K562 (cell line): ENCODE data around the gene LRMDA. TPM values are rescaled to one million over a fixed set of nuclear protein-coding genes. Genes with fewer than 3 reads are reported as not detected.

Experiments
- ATAC-seq: fragments of 200-7000 bp; cut with Tn5 transposase; 3 replicates; pipeline ENCODE4 v1.9.1; 2020; ENCODE audit warnings: moderate library complexity
- BruUV-seq: library from RNA; stranded (reverse); fragments of 400-500 nt; replicated peaks from 2 replicates; lab custom pipeline; 2021; lab: Mats Ljungman, UMichigan
- CTCF ChIA-PET: fragments of 300-600 bp; formaldehyde crosslinking; extraction: SDS; loops from one replicate; lab custom pipeline; 2021; ENCODE audit warnings: low intra/inter-chr PET ratio; lab: Yijun Ruan, JAX
- POLR2A ChIA-PET: fragments of 300-600, 350-650 bp; sonication (Branson Sonifier 250); formaldehyde crosslinking; extraction: SDS; loops from one replicate; lab custom pipeline; 2021; ENCODE audit warnings: antibody characterized with exemption, inconsistent platforms; lab: Yijun Ruan, JAX
- DNase-seq, 4 experiments: peaks; one replicate each; pipeline versions ENCODE4 v3.0.0 to v3.0.0-alpha.2; 2011 to 2018; ENCODE audit warnings: low spot score in 3 of 4, mixed read lengths in 3 of 4; ENCODE audit errors: extremely low read depth in 1 of 4
- FAIRE-seq: peaks from 2 replicates; lab custom pipeline; 2011; peaks lifted over from hg19 to GRCh38; lab: Jason Lieb, UNC
- H2AFZ ChIP-seq: 2 replicates; pipeline ENCODE4 v1.6.0; 2011; ENCODE audit warnings: low read depth, low read length, control low read depth, inconsistent platforms
- H3K27ac ChIP-seq: fragments of 200-600 bp; 3 replicates; pipeline ENCODE4 v1.8.0; 2011; ENCODE audit warnings: low read depth, mild to moderate bottlenecking, control low read depth, inconsistent platforms, low read length, moderate library complexity, mixed read lengths; ENCODE audit errors: extremely low read depth
- H3K27me3 ChIP-seq, 2 experiments: fragments of 300-600 bp in 1 of 2; 2 replicates in 1 of 2; 3 replicates in 1 of 2; pipeline versions ENCODE4 v1.6.0 to v1.8.0; 2011; ENCODE audit warnings: inconsistent platforms in 2 of 2, low read length in 2 of 2, mild to moderate bottlenecking in 1 of 2, mixed read lengths in 1 of 2, moderate library complexity in 1 of 2; ENCODE audit not compliant: control insufficient read depth in 2 of 2, insufficient read depth in 2 of 2
- H3K36me3 ChIP-seq: fragments of 300-600 bp; 3 replicates; pipeline ENCODE4 v1.8.0; 2011; ENCODE audit warnings: mild to moderate bottlenecking, low read length, inconsistent platforms; ENCODE audit not compliant: control insufficient read depth, insufficient read depth
- H3K4me1 ChIP-seq, 2 experiments: fragments of 200-600 bp in 1 of 2; replicated peaks in 1 of 2; 2 replicates in 1 of 2; 3 replicates in 1 of 2; pipeline versions ENCODE4 v1.5.1 to v1.8.0; 2011; ENCODE audit warnings: inconsistent platforms in 2 of 2, low read length in 2 of 2, mild to moderate bottlenecking in 1 of 2, mixed read lengths in 1 of 2, moderate library complexity in 1 of 2; ENCODE audit not compliant: control insufficient read depth in 2 of 2, insufficient read depth in 2 of 2
- H3K4me2 ChIP-seq: 2 replicates; pipeline ENCODE4 v1.6.1; 2011; ENCODE audit warnings: low read length, control low read depth, inconsistent platforms, mixed read lengths; ENCODE audit not compliant: insufficient read depth
- H3K4me3 ChIP-seq: fragments of 200-600 bp; sonication (generic), shearing (Covaris generic); 2 replicates; pipeline ENCODE4 v1.5.1; 2016; ENCODE audit warnings: control low read depth, inconsistent platforms
- H3K79me2 ChIP-seq: fragments of 200-600 bp; 3 replicates; pipeline ENCODE4 v1.8.0; 2011; ENCODE audit warnings: low read length, inconsistent platforms; ENCODE audit not compliant: control insufficient read depth, insufficient read depth
- H3K9ac ChIP-seq, 2 experiments: 2 replicates each; pipeline versions ENCODE4 v1.6.0 to v1.6.1; 2011; ENCODE audit warnings: low read depth in 2 of 2, low read length in 2 of 2, control low read depth in 1 of 2, inconsistent platforms in 1 of 2, mild to moderate bottlenecking in 1 of 2, mixed read lengths in 1 of 2; ENCODE audit not compliant: insufficient read depth in 1 of 2
- H3K9me1 ChIP-seq: one replicate; pipeline ENCODE4 v1.6.0; 2011; ENCODE audit warnings: inconsistent platforms, mild to moderate bottlenecking, low read length, moderate library complexity; ENCODE audit not compliant: control insufficient read depth, insufficient read depth
- H3K9me3 ChIP-seq: replicated peaks from 2 replicates; pipeline ENCODE4 v1.5.1; 2011; ENCODE audit warnings: low read depth, low read length, inconsistent platforms; ENCODE audit not compliant: control insufficient read depth, insufficient read depth
- H4K20me1 ChIP-seq: replicated peaks from 2 replicates; pipeline ENCODE4 v1.6.1; 2011; ENCODE audit warnings: low read length, inconsistent platforms, mixed read lengths; ENCODE audit not compliant: control insufficient read depth, insufficient read depth
- FOXJ3 ChIP-seq: sonication (generic); formaldehyde crosslinking; IDR thresholded peaks from 2 replicates; pipeline ENCODE4 v1.4.0; 2020; ENCODE audit warnings: mild to moderate bottlenecking, missing genetic modification reagents
- KLF1 ChIP-seq: fragments of 450-650 bp; IDR thresholded peaks from 2 replicates; pipeline ENCODE4 v1.6.1; 2016; ENCODE audit warnings: missing genetic modification characterization, missing compliant biosample characterization
- MAFK ChIP-seq: IDR thresholded peaks from 2 replicates; pipeline ENCODE4 v1.6.1; 2011; ENCODE audit warnings: low read length, improper control_type of control experiment
- PCBP1 ChIP-seq: fragments of 200-400 bp; formaldehyde crosslinking; IDR thresholded peaks from 2 replicates; pipeline ENCODE4 v1.6.1; 2018; ENCODE audit warnings: mild to moderate bottlenecking, low read depth, low read length; ENCODE audit not compliant: poor library complexity, severe bottlenecking
- SMAD4 ChIP-seq: fragments of 250-450 bp; sonication (Bioruptor Pico); conservative IDR thresholded peaks from 2 replicates; pipeline ENCODE4 v1.8.0; 2021; ENCODE audit warnings: inconsistent platforms, mild to moderate bottlenecking, moderate library complexity
- SRF ChIP-seq, 2 experiments: fragments of 250-450, 450-650 bp in 1 of 2; sonication (Bioruptor Pico) in 1 of 2; sonication (generic) in 1 of 2; formaldehyde crosslinking; IDR thresholded peaks; 2 replicates each; pipeline versions ENCODE4 v1.5.0 to v1.5.1; 2020 to 2022; ENCODE audit warnings: mild to moderate bottlenecking in 1 of 2, missing genetic modification reagents in 1 of 2
- TGIF2 ChIP-seq: sonication (generic); formaldehyde crosslinking; IDR thresholded peaks from 2 replicates; pipeline ENCODE4 v1.8.1; 2022; ENCODE audit warnings: mild to moderate bottlenecking, missing genetic modification reagents, moderate library complexity
- ZNF140 ChIP-seq: fragments of 250-450 bp; sonication (Bioruptor Pico); IDR thresholded peaks from 2 replicates; pipeline ENCODE4 v1.8.0; 2021; ENCODE audit warnings: moderate library complexity, mild to moderate bottlenecking, inconsistent platforms
- ZNF253 ChIP-seq: fragments of 250-450 bp; sonication (Bioruptor Pico); conservative IDR thresholded peaks from 2 replicates; pipeline ENCODE4 v1.6.1; 2021; ENCODE audit warnings: mild to moderate bottlenecking
- WGBS: fragments of 100-300 bp; shearing (Covaris generic); methylation state at CpG from one replicate; pipeline ENCODE4 v1.1.6; 2016; ENCODE audit warnings: low coverage, mixed read lengths; ENCODE audit not compliant: insufficient coverage; ENCODE audit errors: missing lambda C conversion rate; 5-methylcytosine and 5-hydroxymethylcytosine counted together
- in situ Hi-C: fragments of 300-500 bp; cut with MboI; formaldehyde crosslinking; loops from 4 replicates; pipeline ENCODE4 v1.15.0; 2018; ENCODE audit warnings: inconsistent platforms, mixed read lengths
- intact Hi-C: fragments of 100-400 bp; cut with micrococcal nuclease; formaldehyde crosslinking; loops from 2 replicates; pipeline ENCODE4 v1.14.2; 2022
- polyA plus RNA-seq, 8 experiments: library from polyadenylated mRNA; depleted of rRNA in 4 of 8; stranded (reverse) in 5 of 8; unstranded in 3 of 8; fragments of >200 nt; fragmentation: Nextera tagmentation in 2 of 8; fragmentation: Illumina TruSeq in 1 of 8; extraction: Ambion mirVana in 2 of 8; extraction: Trizol in 1 of 8; gene quantifications; 2 replicates each; pipeline versions ENCODE4 v1.2.1 to v1.2.3, GENCODE V29; 2011 to 2014; ENCODE audit warnings: inconsistent platforms in 1 of 8, missing spikeins in 1 of 8
- total RNA-seq, 7 experiments: library from RNA; depleted of rRNA in 6 of 7; stranded (reverse); fragments of >200 nt in 6 of 7; fragmentation: Illumina TruSeq in 2 of 7; extraction: Trizol in 2 of 7; gene quantifications; 2 replicates each; pipeline versions ENCODE4 v1.2.1 to v1.2.3, GENCODE V29; 2011 to 2021; ENCODE audit warnings: low replicate concordance in 1 of 7
- TF ChIP-seq, protein P1 (sequence below): fragments of 450-650 bp; formaldehyde crosslinking; IDR thresholded peaks from 2 replicates; pipeline ENCODE4 v1.4.0; 2022; ENCODE audit warnings: missing genetic modification characterization
- TF ChIP-seq, protein P2 (sequence below): fragments of 450-650 bp; IDR thresholded peaks from 2 replicates; pipeline ENCODE4 v1.6.1; 2018; ENCODE audit warnings: mild to moderate bottlenecking, low read depth; ENCODE audit not compliant: partially characterized antibody
- TF ChIP-seq, protein P3 (sequence below): sonication (generic); formaldehyde crosslinking; IDR thresholded peaks from 2 replicates; pipeline ENCODE4 v1.8.0; 2022; ENCODE audit warnings: mild to moderate bottlenecking, missing genetic modification reagents
- TF ChIP-seq, protein P4 (sequence below): fragments of 250-450 bp; sonication (Bioruptor Pico); IDR thresholded peaks from 2 replicates; pipeline ENCODE4 v1.5.0; 2021; ENCODE audit warnings: mild to moderate bottlenecking, borderline replicate concordance

Gene LRMDA
- total and polyA plus RNA-seq, 9 of the 15 experiments (the other 6 are each of a cell fraction or from before 2014, with no cell fraction given): 0.25 TPM; not detected in 8

DNA sequence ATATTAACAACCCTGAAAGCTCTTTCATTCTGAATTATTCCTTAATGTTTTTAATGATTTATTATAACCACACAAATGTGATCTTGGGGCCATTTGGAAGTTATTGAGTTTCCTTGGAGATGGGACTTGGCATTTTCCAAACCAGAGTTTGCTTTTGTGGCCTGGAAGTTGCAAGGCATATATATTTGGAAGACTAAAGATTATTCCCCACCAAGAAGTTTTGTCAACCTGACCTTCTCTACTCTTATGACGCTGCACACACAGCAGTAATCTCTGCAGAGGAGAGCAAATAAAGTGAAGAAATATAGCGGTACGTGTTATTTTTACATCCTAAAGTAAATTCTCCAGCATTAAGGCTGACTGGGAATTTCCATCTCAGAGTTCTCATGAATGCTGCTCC is 397.0 kb downstream of the LRMDA start:
- H3K4me2 ChIP-seq: no peak overlapping the region
- H3K9me1 ChIP-seq: no peaks in the 10 kb centered on the region
- no peaks in the 10 kb centered on the region for H3K4me1 ChIP-seq
- H3K27me3 ChIP-seq: no peaks in the 10 kb centered on the region
- no peaks in the 10 kb centered on the region for H4K20me1 ChIP-seq
- CTCF ChIA-PET: no interaction called here
- no peaks in the 10 kb centered on the region for H3K36me3 ChIP-seq
- no peak overlapping the region for H2AFZ ChIP-seq
- no peaks in the 10 kb centered on the region for H3K9me3 ChIP-seq
- DNase-seq (no peak), ATAC-seq (no peak), FAIRE-seq (no peak)
- no peak overlapping the region for H3K4me3 ChIP-seq
- H3K9ac ChIP-seq: no peak overlapping the region
- H3K27ac ChIP-seq: no peak overlapping the region
- in situ Hi-C loops (no loop called here), intact Hi-C loops (no loop called here)
- BruUV-seq: no TSS peak
- H3K79me2 ChIP-seq: no peaks in the 10 kb centered on the region
- TF ChIP-seq SRF (CRISPR knock-in tag; IDR thresholded peaks at IDR 0.05) (no peak), SMAD4 (CRISPR knock-in tag) (no peak), PCBP1 (no peak), TGIF2 (CRISPR knock-in tag) (no peak), ZNF140 (CRISPR knock-in tag) (no peak), ZNF253 (CRISPR knock-in tag) (no peak), FOXJ3 (CRISPR knock-in tag) (no peak), MAFK (no peak), KLF1 (tag) (no peak)
- TF ChIP-seq, protein P1, sequence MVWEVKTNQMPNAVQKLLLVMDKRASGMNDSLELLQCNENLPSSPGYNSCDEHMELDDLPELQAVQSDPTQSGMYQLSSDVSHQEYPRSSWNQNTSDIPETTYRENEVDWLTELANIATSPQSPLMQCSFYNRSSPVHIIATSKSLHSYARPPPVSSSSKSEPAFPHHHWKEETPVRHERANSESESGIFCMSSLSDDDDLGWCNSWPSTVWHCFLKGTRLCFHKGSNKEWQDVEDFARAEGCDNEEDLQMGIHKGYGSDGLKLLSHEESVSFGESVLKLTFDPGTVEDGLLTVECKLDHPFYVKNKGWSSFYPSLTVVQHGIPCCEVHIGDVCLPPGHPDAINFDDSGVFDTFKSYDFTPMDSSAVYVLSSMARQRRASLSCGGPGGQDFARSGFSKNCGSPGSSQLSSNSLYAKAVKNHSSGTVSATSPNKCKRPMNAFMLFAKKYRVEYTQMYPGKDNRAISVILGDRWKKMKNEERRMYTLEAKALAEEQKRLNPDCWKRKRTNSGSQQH (CRISPR knock-in tag): no peak
- TF ChIP-seq, protein P2, sequence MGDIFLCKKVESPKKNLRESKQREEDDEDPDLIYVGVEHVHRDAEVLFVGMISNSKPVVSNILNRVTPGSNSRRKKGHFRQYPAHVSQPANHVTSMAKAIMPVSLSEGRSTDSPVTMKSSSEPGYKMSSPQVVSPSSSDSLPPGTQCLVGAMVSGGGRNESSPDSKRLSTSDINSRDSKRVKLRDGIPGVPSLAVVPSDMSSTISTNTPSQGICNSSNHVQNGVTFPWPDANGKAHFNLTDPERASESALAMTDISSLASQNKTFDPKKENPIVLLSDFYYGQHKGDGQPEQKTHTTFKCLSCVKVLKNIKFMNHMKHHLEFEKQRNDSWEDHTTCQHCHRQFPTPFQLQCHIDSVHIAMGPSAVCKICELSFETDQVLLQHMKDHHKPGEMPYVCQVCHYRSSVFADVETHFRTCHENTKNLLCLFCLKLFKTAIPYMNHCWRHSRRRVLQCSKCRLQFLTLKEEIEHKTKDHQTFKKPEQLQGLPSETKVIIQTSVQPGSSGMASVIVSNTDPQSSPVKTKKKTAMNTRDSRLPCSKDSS: no peak
- TF ChIP-seq, protein P3, sequence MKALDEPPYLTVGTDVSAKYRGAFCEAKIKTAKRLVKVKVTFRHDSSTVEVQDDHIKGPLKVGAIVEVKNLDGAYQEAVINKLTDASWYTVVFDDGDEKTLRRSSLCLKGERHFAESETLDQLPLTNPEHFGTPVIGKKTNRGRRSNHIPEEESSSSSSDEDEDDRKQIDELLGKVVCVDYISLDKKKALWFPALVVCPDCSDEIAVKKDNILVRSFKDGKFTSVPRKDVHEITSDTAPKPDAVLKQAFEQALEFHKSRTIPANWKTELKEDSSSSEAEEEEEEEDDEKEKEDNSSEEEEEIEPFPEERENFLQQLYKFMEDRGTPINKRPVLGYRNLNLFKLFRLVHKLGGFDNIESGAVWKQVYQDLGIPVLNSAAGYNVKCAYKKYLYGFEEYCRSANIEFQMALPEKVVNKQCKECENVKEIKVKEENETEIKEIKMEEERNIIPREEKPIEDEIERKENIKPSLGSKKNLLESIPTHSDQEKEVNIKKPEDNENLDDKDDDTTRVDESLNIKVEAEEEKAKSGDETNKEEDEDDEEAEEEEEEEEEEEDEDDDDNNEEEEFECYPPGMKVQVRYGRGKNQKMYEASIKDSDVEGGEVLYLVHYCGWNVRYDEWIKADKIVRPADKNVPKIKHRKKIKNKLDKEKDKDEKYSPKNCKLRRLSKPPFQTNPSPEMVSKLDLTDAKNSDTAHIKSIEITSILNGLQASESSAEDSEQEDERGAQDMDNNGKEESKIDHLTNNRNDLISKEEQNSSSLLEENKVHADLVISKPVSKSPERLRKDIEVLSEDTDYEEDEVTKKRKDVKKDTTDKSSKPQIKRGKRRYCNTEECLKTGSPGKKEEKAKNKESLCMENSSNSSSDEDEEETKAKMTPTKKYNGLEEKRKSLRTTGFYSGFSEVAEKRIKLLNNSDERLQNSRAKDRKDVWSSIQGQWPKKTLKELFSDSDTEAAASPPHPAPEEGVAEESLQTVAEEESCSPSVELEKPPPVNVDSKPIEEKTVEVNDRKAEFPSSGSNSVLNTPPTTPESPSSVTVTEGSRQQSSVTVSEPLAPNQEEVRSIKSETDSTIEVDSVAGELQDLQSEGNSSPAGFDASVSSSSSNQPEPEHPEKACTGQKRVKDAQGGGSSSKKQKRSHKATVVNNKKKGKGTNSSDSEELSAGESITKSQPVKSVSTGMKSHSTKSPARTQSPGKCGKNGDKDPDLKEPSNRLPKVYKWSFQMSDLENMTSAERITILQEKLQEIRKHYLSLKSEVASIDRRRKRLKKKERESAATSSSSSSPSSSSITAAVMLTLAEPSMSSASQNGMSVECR (CRISPR knock-in tag): no peak
- TF ChIP-seq, protein P4, sequence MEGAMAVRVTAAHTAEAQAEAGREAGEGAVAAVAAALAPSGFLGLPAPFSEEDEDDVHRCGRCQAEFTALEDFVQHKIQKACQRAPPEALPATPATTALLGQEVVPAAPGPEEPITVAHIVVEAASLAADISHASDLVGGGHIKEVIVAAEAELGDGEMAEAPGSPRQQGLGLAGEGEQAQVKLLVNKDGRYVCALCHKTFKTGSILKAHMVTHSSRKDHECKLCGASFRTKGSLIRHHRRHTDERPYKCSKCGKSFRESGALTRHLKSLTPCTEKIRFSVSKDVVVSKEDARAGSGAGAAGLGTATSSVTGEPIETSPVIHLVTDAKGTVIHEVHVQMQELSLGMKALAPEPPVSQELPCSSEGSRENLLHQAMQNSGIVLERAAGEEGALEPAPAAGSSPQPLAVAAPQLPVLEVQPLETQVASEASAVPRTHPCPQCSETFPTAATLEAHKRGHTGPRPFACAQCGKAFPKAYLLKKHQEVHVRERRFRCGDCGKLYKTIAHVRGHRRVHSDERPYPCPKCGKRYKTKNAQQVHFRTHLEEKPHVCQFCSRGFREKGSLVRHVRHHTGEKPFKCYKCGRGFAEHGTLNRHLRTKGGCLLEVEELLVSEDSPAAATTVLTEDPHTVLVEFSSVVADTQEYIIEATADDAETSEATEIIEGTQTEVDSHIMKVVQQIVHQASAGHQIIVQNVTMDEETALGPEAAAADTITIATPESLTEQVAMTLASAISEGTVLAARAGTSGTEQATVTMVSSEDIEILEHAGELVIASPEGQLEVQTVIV (CRISPR knock-in tag): no peak
- POLR2A ChIA-PET: no interaction called here
- whole genome bisulfite sequencing: 0% methylated on average over 3 of the region's 3 CpGs
